ENCODE measurements around the gene ZNF358.

DNA sequence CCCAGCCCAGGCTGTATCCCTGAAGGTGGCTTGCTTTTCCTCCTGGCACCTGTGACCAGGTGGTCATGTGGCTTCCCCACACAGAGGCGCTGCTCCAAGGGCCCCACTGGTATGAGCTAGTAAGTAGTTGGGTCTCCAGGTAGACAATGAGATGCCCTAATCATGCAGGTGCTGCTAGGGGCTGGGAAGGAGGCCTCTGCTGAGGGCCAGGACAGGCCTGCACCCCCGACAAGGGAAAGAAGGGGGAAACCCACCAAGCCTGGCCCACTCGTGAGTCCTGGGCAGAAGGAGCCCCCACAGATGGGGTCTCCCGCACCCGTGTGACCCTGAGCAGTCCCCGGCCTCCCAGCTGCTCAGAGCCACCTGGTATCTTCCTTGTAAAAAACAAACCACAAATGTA, 40.2 kb upstream of the ZNF358 start:
- TF ChIP-seq, protein P1, sequence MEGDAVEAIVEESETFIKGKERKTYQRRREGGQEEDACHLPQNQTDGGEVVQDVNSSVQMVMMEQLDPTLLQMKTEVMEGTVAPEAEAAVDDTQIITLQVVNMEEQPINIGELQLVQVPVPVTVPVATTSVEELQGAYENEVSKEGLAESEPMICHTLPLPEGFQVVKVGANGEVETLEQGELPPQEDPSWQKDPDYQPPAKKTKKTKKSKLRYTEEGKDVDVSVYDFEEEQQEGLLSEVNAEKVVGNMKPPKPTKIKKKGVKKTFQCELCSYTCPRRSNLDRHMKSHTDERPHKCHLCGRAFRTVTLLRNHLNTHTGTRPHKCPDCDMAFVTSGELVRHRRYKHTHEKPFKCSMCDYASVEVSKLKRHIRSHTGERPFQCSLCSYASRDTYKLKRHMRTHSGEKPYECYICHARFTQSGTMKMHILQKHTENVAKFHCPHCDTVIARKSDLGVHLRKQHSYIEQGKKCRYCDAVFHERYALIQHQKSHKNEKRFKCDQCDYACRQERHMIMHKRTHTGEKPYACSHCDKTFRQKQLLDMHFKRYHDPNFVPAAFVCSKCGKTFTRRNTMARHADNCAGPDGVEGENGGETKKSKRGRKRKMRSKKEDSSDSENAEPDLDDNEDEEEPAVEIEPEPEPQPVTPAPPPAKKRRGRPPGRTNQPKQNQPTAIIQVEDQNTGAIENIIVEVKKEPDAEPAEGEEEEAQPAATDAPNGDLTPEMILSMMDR (IDR thresholded peaks at IDR 0.05): no peak
- TF ChIP-seq POLR2A (IDR thresholded peaks at IDR 0.05) (no peak), POLR2AphosphoS5 (IDR thresholded peaks at IDR 0.05) (no peak)

Data from transverse colon (tissue), 4 donors.